GM18499 (cell line): ENCODE data around the gene KCNQ1.

Experiments
- ATAC-seq: cut with Tn5 transposase; IDR thresholded peaks from one replicate; pipeline ENCODE4 v1.9.1; 2021; ENCODE audit warnings: moderate number of reproducible peaks; ENCODE audit not compliant: insufficient read depth, unreplicated experiment

Gene KCNQ1

GRCh38 chr11:2653930-2654739 lies 209.3 kb downstream of the KCNQ1 start:
- ATAC-seq: no peak

GRCh38 chr11:2655016-2655719 lies 210.4 kb downstream of the KCNQ1 start:
- no peak for ATAC-seq

- no peak for ATAC-seq
Observed at GRCh38 chr11:2655834-2656622, 211.2 kb downstream of the KCNQ1 start.

GRCh38 chr11:2656859-2657258 lies 212.1 kb downstream of the KCNQ1 start:
- ATAC-seq: no peak

- no peak for ATAC-seq
Observed at GRCh38 chr11:2657697-2658284, 213.0 kb downstream of the KCNQ1 start.

- no peak for ATAC-seq
Observed at GRCh38 chr11:2660357-2660939, 215.6 kb downstream of the KCNQ1 start.

GRCh38 chr11:2661173-2662023 lies 216.6 kb downstream of the KCNQ1 start:
- no peak for ATAC-seq

- ATAC-seq: no peak
Observed at GRCh38 chr11:2662024-2662312, 217.2 kb downstream of the KCNQ1 start.

- no peak for ATAC-seq
Observed at GRCh38 chr11:2662430-2663299, 217.9 kb downstream of the KCNQ1 start.

GRCh38 chr11:2663506-2663905 lies 218.7 kb downstream of the KCNQ1 start:
- no peak for ATAC-seq

GRCh38 chr11:2663915-2664314 lies 219.1 kb downstream of the KCNQ1 start:
- ATAC-seq: no peak

- ATAC-seq: no peak
Observed at GRCh38 chr11:2664376-2664775, 219.6 kb downstream of the KCNQ1 start.

- ATAC-seq: no peak
Observed at GRCh38 chr11:2664791-2665525, 220.2 kb downstream of the KCNQ1 start.

- ATAC-seq: no peak
Observed at GRCh38 chr11:2665526-2666400, 221.0 kb downstream of the KCNQ1 start.

- ATAC-seq: no peak
Observed at GRCh38 chr11:2666401-2666741, 221.6 kb downstream of the KCNQ1 start.

GRCh38 chr11:2666828-2667570 lies 222.2 kb downstream of the KCNQ1 start:
- no peak for ATAC-seq
